Suprapubic skin (tissue), 3 donors: ENCODE measurements around the gene PRKD2.

Source experiments
- POLR2AphosphoS5 ChIP-seq, 3 donors: sonication (generic); formaldehyde crosslinking; IDR thresholded peaks; one replicate each; pipeline ENCODE4 v1.6.1; 2017; ENCODE audit warnings: antibody characterized with exemption in 3 of 3
- TF ChIP-seq, protein P1 (sequence below), 2 donors: fragments of 200-600 bp in 1 of 2; fragments of 450-650 bp in 1 of 2; sonication (generic) in 1 of 2; IDR thresholded peaks; one replicate each; pipeline ENCODE4 v1.5.1; 2016 to 2019; ENCODE audit warnings: antibody characterized with exemption in 2 of 2, mild to moderate bottlenecking in 1 of 2, moderate library complexity in 1 of 2

DNA sequence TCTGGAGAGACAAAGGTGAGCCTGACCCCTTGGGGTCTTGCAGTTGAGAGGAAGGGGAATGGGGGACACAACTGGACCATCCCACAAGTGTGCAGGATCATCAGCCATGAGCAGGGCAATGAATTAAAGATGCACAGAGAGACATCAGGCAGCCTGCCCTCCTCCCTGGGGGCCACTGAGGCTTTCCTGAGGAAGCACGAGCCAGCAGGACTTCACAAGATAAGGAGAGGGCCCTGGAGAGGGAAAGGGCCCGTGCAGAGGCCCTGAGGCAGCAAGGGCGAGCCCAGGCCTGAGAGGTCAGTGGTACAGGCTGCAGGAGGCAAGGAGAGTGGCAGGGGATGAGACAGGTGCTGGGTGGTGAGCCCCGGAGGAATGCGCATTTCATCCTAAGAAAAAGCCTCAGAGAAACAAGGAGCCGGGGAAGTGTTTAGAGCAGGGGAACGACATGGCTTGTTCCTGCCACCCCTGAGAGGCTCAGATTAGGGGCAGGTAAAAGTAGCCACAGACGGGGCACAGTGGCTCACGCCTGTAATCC lies 9.0 kb upstream of the PRKD2 start:
- TF ChIP-seq POLR2AphosphoS5 (IDR thresholded peaks at IDR 0.05): no peak
- TF ChIP-seq, protein P1, sequence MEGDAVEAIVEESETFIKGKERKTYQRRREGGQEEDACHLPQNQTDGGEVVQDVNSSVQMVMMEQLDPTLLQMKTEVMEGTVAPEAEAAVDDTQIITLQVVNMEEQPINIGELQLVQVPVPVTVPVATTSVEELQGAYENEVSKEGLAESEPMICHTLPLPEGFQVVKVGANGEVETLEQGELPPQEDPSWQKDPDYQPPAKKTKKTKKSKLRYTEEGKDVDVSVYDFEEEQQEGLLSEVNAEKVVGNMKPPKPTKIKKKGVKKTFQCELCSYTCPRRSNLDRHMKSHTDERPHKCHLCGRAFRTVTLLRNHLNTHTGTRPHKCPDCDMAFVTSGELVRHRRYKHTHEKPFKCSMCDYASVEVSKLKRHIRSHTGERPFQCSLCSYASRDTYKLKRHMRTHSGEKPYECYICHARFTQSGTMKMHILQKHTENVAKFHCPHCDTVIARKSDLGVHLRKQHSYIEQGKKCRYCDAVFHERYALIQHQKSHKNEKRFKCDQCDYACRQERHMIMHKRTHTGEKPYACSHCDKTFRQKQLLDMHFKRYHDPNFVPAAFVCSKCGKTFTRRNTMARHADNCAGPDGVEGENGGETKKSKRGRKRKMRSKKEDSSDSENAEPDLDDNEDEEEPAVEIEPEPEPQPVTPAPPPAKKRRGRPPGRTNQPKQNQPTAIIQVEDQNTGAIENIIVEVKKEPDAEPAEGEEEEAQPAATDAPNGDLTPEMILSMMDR (IDR thresholded peaks at IDR 0.05): no peak
